UCSD-AML1 (cell line): ENCODE measurements around the gene COL8A2.

Experiments used
- DNase-seq: peaks from one replicate; lab custom pipeline; 2025; ENCODE audit not compliant: unreplicated experiment; lab: John Stamatoyannopoulos, UW

COL8A2 gene

DNA sequence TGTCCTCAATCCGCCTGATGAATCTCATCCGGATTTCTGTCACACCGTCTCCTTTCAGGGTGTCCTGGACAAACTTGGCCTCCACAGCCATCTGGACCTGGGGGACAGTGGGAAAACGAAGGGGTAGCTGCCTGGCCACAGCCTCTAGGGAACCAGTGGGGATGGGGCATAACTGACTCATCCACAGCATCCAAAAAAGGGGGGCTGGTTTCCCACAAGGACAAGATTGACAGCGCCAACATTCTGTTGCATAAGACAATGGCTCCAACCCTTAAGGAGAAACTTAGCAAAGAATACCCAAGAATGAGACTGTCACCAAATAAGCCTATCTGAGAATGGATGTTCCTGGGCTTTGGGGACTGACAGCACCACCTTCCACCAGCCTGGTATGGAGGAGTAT lies 12.2 kb upstream of the COL8A2 start:
- DNase-seq = no peak

DNA sequence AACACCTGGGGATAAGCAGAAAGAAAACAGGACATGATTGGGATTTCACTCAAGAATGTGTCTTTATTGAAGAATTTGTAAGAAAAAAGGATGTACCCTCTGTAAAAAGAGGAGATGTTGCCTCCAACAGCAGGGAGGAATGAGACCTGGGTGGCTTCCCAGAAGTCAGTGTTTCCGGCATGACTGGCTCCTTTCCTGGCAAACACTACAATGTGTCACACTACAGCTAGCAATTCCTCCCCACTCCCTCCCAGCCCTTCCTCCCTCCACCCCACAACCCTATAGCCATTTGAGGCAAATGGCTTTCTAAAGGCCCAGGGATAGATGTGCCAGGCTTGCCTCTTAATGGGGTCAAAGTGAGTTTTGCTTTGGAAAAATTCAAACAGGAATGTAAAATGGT lies 11.5 kb upstream of the COL8A2 start:
- DNase-seq = no peak

DNA sequence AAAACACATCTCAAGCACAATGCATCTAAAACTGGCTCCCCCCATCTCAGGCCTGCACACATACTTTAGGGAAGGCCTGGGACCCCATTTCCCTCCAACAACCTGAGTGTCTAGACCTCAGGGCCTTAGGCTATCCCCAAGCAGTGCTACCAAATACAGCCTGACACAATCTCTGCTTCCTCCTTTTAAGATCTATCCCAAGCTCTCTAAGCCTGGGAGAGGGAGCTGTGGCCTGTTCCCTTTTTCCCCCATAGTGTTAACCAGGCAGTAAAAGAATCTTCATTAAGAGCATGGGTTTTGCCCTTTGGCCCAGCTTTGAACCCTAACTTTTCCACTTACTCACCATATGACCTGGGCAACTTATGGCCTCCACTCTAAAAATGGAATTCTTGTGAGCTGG lies 10.8 kb upstream of the COL8A2 start:
- DNase-seq = no peak

DNA sequence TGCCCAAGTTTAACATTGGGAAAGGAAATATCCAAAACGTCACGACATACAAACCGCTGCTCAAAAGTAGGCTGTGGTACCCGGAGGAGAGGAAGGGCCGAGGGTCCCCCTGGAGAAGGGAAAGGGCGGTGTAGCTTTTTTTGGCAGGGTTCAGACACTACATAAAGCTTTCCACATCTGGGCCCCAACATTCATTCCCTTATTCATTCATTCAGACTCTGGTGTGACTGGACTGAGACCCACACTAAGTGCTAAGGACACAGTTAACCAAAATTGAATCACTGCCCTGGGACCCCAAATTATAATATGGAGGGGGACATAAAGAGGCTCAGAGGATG lies 10.3 kb upstream of the COL8A2 start:
- DNase-seq = no peak

DNA sequence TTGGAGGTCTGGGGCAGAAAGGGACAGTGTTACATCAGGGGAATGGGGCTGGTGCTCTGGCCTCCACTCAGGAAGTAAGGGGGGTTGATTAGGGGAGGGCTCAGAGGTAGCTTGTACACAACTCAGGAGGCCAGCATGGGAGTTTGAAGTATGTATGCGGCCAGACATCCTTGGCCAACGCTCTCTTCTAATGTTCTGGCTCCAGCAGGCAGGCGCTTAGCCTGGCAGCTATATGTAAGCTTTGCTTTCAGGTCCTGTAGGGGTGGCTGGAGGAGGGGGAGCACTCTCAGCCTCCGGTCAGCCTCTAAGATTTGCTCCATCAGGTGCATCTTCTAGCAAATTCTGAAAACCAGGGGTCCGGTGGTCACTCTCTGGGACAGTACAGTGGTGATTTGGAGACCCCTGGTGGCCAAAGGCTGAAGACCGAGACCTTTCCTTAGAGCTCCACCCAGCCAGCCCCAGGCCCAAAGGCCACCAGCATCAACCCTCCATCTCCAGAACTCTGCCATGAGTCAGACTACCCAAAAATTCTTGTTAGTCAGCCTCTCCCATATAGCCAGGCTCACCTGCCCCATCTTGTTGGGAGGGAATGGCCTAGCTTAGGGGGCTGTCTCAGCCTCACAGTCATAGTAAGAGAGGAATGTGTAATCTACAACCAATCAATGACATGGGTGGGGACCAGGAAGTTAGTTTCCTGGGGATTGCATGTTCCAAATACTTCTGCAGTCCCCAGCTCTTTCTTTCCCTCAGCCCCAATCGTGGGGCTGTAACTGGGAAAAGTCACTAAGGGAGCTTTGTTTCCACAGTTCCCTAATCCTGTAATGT lies 9.7 kb upstream of the COL8A2 start:
- DNase-seq = peak; percentile 58

DNA sequence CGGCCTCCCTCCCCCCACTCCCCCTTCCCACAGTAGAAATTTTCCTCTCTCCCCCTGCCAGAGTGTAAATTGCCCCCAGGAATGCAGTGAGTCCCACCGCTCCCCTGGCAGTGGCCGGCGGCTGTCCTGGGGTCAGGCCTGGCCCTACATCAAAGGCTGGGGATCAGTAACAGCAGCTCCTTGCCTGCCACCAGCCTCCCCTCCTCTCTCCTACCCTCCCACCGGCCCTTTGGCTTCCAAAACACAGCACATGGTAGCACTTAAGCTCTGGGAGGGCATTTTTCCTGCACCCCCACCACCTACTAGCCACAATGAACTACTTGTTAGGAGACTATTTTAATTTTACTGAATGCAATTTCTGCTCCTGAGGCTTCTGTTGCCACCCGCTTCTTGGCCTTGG lies 9.0 kb upstream of the COL8A2 start:
- DNase-seq = no peak

DNA sequence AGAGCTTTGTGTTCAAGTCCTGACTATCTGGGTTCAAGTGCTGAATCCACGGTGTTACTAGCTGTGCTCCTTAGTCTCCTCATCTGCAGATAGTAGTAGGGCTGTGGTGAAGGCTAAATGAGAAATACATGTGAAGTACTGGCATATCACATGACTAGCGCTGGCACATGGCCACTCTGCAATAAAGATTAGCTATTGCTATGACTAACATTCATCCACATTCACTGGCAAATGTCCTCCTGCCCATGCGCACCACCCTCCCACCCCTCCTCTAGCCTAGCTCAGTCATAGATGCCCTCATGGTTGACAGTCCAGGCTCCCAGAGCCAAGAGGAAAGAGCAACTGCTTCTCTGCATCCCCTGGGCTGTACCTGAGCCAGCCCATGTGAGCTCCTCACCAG lies 8.5 kb upstream of the COL8A2 start:
- no peak for DNase-seq

DNA sequence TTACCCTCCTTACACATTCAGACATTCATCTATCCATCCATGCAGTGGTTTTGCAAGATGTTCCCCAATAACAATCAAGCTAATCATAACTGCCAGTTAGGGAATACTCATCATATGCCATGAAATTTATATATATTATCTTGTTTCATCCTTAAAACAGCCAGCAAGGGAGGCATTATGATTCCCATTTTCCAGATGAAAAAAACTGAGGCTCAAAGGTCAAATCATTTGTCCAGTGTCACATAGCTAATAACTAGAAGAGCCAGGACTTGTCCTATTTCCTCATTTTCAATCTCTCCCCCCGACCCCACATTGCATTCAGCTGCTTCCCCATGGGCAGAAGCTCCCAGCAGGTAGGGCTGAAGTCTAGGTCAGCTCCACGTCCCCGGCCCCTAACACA lies 7.0 kb upstream of the COL8A2 start:
- no peak for DNase-seq

DNA sequence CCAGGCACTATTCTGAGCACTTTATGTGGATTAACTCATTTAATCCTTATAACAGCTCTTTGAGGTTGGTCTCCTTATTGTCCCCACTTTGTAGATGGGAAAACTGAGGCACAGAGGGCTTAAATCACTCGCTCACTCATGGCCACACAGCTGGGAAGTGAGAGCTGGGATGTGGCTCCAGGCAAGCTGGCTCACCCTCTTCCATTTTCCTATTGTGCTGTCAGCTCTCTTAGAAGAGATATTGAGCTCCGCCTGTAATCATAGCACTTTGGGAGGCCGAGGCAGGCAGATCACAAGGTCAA lies 3.8 kb upstream of the COL8A2 start:
- no peak for DNase-seq

DNA sequence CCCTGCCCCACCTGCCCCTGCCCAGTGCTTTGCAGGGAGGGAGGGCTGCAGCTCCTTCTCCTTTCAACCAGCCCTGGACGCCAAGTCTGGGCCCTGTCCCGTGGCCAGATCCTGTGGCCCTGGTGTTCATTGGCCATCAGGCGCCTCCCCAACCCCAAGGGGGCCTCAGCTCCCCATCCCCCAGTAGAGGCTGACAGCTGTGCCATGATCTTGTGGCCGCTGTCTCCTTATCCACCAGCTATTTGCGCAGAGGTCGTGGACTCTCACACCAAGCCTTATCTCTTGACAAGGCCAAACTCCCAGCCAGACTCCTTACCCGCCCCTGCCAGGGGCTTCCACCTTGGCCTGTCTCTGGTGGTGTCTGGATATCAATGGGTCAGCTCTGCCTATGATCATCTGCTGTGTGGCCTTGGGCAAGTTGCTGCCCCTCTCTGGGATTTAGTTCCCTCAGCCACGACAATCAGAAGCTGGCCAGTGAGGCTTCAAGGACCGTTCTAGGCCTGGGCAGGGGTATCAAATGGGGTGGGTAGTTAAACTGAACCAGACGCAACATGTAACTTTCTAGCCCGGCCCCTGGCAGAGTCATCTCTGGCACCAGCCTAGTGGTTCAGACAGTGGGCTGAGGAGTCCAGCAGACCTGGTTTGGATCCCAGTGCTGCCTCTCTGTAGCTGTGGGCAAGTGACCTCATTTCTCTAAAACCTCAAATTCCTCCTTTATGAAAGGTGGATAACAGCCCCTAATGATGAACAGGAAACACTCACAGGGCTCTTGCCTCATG lies 3.3 kb upstream of the COL8A2 start:
- DNase-seq = no peak

DNA sequence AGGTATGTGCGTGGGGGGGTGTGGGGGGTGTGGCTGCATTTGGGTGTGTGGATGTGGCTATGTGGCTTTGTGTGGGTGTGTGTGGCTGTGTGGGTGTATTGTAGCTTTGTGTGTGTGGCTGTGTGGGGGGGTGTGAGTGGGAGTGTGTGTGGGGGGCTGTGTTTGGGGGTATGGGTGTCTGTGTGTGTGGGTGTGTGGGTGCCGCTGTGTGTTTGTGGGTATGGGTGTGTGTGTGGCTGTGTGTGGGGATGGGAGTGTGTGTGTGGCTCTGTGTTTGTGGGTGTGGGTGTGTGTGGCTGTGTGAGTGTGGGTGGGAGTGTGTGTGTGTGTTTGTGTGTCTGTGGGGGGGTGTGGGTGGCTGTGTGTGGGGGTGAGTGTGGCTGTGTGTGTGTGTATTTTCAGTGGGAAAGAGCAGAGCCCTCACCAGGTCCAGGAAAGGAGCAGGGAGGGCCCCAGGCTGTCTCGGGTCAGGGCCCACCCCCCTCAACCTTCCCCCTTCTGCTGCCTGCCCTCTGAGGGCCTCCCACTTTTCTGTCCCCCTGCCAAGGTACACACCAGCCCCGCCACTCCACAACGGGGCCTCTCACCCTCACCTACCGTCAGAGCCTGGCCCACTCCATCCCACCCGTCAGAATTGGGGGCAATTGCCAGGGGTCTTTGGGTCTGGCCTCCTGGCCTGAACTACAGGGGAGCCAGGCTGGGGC lies 1.9 kb upstream of the COL8A2 start:
- no peak for DNase-seq

DNA sequence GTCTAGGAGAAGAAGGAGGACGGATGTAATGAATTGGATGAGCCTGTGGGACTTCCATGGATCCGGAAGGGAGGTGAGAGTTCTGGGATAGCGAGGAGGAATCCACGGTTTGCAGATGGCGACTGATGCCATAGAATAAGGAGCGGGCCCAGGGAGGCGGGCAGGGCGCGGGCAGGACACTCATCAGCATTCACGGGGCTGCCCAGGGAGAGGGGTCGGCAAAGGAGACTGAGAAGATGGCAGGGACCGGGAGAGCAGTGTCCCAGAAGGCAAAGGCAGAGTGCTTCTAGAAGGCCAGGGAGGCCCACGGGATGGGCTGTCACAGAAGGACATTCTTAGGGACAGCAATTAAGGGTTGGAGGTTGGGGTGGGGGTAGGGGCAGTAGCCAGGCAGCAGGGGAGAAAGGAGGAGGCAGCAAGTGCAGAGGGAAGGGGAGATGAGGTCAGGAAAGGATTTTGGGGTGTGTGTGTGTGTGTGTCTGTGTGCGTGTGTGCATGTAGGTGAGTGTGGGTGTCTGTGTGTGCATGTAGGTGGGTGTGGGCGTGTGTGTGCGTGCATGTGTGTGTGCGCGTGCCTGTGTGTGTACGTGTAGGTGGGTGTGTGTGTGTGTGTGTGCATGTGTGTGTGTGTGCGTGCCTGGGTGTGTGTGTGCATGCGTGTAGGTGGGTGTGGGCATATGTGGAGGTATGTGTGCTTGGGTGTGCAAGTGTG lies 1.1 kb upstream of the COL8A2 start:
- no peak for DNase-seq

DNA sequence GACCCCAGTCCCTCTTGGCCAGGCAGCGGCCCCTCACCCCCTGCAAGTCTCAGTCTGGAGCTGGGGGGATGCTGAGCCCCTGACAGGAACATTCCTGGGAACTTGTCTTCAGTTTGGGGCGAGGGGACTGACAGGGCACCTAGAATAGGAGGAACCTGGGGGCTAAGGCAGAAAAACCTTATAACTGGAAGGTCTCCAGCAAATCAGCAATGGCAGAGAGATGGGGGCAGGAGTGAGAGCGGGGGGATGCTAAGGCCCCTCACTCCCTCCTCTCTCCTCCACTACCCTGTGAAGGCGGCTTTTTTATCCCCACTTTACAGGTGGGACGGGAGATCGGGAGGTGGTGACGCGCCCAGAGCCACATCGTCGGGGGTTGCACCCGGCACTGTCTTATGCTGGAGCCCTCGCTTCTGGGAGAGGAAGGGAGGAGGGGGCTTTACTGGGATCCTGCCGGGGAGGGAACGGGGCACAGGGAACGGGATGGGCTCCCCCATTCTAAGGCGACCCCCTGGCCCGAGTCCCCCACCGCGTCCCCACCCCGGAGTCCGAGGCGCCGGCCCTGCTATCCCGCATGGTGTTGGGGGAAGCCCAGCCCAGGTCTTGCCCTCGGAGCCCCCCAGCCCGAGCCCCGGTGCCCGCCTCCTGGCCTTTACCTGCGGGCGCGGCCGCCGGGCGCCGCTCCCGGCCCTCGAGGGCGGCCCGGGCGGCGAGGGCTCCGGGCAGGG lies 456 bp downstream of the COL8A2 start:
- DNase-seq = no peak

DNA sequence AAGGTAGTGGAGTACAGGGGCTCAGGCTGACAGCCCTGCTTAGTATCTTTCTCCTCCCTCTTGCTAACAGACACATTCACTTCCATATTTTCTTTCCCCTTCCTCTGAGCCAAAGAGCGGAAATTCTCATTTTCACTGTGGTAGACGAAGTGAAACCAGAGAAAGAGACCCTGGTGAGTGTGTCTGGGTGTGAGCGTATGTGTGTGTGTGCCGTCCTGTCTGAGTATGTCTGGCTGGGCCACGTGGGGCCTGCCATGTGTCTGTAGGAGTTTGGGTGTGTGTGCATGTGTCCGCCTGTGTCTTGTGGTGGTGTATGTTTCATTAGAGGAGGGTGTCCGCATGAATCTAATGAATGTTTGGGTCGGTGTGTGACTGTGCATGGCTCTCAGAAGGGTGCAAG lies 1.7 kb downstream of the COL8A2 start:
- DNase-seq = no peak

DNA sequence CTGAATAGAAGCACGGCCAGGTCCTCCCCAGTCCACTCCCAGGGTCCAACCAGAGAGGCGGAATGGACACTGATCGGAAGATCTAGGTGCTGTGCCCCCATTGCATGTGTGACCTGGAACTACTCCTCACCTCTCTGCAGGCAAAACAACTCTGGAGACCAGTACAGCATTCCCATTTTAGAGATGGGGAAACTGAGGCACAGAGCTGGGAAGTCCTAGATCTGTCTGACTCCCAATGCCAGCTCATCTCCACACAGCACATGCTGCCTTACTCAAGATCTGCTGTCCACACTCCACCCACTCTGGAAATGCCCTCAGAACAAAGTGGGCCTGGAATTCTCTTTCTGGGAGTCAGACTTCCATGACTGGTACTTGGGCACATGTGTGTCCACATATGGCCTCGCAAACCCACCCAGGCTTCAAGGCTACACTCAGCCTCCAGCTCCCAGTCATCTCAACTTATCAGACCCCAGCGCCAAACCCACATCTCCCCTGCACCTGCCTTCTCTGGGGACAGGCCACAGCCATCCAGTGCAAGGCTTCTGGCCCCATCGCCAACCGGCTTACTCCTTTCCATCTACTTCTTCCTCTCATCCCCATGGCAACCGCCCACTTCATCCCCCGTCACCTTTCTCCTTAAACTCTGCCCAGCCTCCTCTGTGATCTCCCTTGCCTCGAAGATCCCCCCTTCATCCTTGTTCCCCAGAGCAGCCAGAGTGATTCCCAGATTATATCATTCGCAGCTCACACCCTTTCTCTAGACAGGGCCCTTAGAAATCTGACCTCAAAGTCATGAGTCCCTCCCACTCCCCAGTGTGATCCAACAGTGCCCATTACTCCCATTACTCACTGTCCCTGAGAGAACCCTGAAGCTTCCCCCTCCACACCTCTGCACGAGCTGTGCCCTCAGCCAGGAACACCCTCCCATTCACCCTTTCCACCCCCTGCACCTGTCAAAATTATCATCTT lies 2.7 kb downstream of the COL8A2 start:
- DNase-seq = no peak

DNA sequence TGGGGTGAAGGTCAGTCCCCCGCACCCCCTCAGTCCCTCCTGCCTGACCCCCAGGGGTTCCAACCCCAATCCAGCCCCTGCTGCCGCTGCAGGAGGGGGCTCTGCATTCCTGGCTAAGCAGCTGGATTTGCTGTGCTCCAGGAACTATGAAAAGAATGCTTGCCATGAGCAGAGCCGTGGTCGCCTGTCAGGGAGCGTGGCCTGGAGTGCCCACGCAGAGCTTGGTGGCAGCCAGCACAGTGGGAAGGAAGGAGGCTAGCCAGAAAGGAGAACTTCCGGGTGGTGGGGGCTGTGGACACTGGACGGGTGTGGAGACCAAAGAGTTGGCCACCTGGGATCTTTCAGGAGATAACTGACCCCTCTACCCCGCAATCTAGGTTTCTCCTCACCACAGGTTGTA lies 5.6 kb downstream of the COL8A2 start:
- no peak for DNase-seq

DNA sequence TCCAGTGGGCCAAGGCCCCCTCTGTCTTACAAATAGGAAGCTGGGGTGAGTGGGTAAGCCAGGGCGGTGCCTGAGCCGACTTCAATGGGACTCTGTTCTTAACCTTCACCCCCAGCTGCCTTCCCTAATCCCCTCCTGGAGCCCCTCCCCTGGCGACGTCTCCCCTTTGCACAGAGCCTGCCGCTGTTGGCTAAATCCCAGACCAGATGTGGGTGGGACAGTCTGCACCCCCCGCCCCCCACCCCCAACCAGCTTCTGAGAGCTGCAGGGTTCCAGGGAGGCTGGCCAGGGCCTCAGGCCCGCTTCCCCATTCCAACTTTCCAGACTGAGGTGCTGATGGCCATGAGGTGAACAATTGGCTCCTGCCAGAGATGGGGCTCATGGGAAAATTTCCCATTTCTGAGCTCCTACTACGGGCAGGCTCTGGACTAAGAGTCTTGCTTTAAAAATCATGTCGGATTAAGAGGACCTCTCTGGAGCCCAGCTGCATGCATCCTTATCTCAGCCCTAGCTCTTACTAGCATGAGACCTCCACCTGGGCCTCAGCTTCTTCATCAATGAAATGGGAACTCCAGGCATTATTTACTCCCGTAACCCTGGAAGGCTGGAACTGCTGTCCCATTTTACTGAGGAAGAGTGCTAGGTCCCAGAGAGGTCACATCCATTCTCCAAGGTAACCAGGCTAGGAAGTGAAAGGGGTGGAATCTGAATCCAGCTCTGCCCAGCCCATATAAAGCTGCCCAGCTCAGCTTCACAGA lies 6.4 kb downstream of the COL8A2 start:
- no peak for DNase-seq

DNA sequence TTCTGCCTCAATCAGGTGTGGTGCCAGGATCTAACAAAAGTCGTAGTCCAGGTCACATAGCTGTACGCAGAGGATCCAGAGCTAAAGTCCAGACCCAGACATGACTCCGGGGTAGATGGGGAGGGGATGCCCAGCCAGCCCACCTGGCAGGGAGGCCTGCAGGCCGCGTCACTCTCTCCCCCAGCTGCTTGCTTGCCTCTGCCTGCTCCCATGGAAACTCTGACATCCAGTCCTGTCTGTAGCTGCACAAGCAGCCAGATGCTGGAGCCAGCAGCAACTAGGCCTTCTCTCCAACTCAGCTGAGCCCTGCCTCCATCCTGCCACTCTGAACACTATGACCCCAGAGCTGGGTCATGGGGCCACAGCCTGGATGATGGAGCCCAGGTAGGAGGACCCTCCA lies 8.1 kb downstream of the COL8A2 start:
- no peak for DNase-seq

DNA sequence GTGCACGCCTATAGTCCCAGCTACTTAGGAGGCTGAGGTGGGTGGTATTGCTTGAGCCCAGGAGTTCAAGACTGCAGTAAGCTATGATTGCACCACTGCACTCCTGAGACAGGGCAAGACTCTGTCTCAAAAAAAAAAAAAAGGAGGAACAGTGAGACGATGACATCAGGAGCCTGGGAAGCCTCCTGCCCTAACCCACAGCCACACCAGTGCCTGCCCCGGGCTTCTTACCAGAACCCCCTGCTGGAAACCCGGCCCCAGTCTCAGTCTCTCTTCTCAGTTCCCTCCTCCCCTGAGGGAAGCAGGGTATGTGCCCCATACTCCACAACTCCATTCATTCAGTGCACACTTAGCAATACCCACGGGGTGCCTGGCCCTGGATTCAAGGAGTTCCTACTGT lies 9.1 kb downstream of the COL8A2 start:
- no peak for DNase-seq
